GM12878 (cell line): ENCODE results near the gene MAST1. TPM values are rescaled to one million over a fixed set of nuclear protein-coding genes. Genes with fewer than 3 reads are reported as not detected.

Experiments
- ATAC-seq: fragments of 200-7000 bp; cut with Tn5 transposase; 3 replicates; pipeline ENCODE4 v1.9.1; 2020; ENCODE audit warnings: mild to moderate bottlenecking, moderate library complexity
- BruUV-seq: library from RNA; stranded (reverse); fragments of 400-500 nt; replicated peaks from 2 replicates; lab custom pipeline; 2021; lab: Mats Ljungman, UMichigan
- CTCF ChIA-PET: fragments of 300-600 bp; sonication (Branson Sonifier 250); formaldehyde crosslinking; extraction: SDS; loops from one replicate; lab custom pipeline; 2021; ENCODE audit warnings: inconsistent platforms; lab: Yijun Ruan, JAX
- POLR2A ChIA-PET: fragments of 350-600 bp; formaldehyde crosslinking; extraction: SDS; loops from one replicate; lab custom pipeline; 2021; ENCODE audit warnings: inconsistent platforms; lab: Charles Lee
- RAD21 ChIA-PET: fragments of 300-600 bp; sonication (Branson Sonifier 250); formaldehyde crosslinking; loops from one replicate; lab custom pipeline; 2023; ENCODE audit warnings: antibody characterized with exemption; ENCODE audit not compliant: unreplicated experiment; lab: Charles Lee
- SMC1A ChIA-PET: fragments of 300-600 bp; sonication (Branson Sonifier 250); formaldehyde crosslinking; loops from one replicate; lab custom pipeline; 2023; ENCODE audit not compliant: unreplicated experiment, uncharacterized antibody; lab: Charles Lee
- DNase-seq: peaks from one replicate; pipeline ENCODE4 v3.0.0-alpha.2; 2011; ENCODE audit warnings: low read depth, low spot score
- FAIRE-seq: peaks from 3 replicates; lab custom pipeline; 2011; peaks lifted over from hg19 to GRCh38; lab: Jason Lieb, UNC
- H2AFZ ChIP-seq: 2 replicates; pipeline ENCODE4 v1.6.0; 2011; ENCODE audit warnings: low read depth, low read length, control low read depth; ENCODE audit not compliant: control insufficient read depth
- H3K27ac ChIP-seq: 2 replicates; pipeline ENCODE4 v1.5.1; 2011; ENCODE audit warnings: control low read depth; ENCODE audit not compliant: control insufficient read depth, insufficient read depth
- H3K27me3 ChIP-seq, 2 experiments: replicated peaks in 1 of 2; 2 replicates each; pipeline versions ENCODE4 v1.6.0 to v1.6.1; 2011; ENCODE audit warnings: low read length in 1 of 2; ENCODE audit not compliant: control insufficient read depth in 2 of 2, insufficient read depth in 2 of 2
- H3K36me3 ChIP-seq, 2 experiments: 2 replicates each; pipeline ENCODE4 v1.5.1; 2011; ENCODE audit warnings: low read length in 1 of 2; ENCODE audit not compliant: control insufficient read depth in 2 of 2, insufficient read depth in 2 of 2
- H3K4me1 ChIP-seq: 2 replicates; pipeline ENCODE4 v1.6.1; 2011; ENCODE audit warnings: mild to moderate bottlenecking, low read length, moderate library complexity, mixed read lengths; ENCODE audit not compliant: control insufficient read depth, insufficient read depth
- H3K4me2 ChIP-seq: 2 replicates; pipeline ENCODE4 v1.6.0; 2011; ENCODE audit warnings: control low read depth; ENCODE audit not compliant: control insufficient read depth, insufficient read depth
- H3K4me3 ChIP-seq: fragments of 200-600 bp; sonication (generic); 2 replicates; pipeline ENCODE4 v1.5.1; 2016
- H3K79me2 ChIP-seq: 2 replicates; pipeline ENCODE4 v1.6.0; 2011; ENCODE audit warnings: low read length; ENCODE audit not compliant: control insufficient read depth, insufficient read depth
- H3K9ac ChIP-seq: 2 replicates; pipeline ENCODE4 v1.8.0; 2011; ENCODE audit warnings: low read length, control low read depth, mixed read lengths; ENCODE audit not compliant: control insufficient read depth, insufficient read depth
- H3K9me3 ChIP-seq: replicated peaks from 3 replicates; pipeline ENCODE4 v1.5.1; 2011; ENCODE audit warnings: mild to moderate bottlenecking, low read length; ENCODE audit not compliant: control insufficient read depth, insufficient read depth
- H4K20me1 ChIP-seq: 2 replicates; pipeline ENCODE4 v1.6.0; 2011; ENCODE audit not compliant: control insufficient read depth, insufficient read depth
- CBX5 ChIP-seq: sonication (generic); IDR thresholded peaks from 2 replicates; pipeline ENCODE4 v1.6.1; 2016; ENCODE audit warnings: low read depth, moderate library complexity, mild to moderate bottlenecking, inconsistent platforms
- HDAC2 ChIP-seq: fragments of 200-600 bp; sonication (generic); IDR thresholded peaks from 2 replicates; pipeline ENCODE4 v1.6.1; 2017
- IKZF2 ChIP-seq, 2 experiments: fragments of 450-650 bp; IDR thresholded peaks; 2 replicates each; pipeline ENCODE4 v1.6.1; 2017; ENCODE audit warnings: mild to moderate bottlenecking in 2 of 2, moderate library complexity in 2 of 2
- MXI1 ChIP-seq: fragments of 150-350 bp; IDR thresholded peaks from 2 replicates; pipeline ENCODE4 v1.6.1; 2011; ENCODE audit warnings: low read depth, mild to moderate bottlenecking, inconsistent platforms, low read length, improper control_type of control experiment
- PAX8 ChIP-seq: fragments of 450-650 bp; IDR thresholded peaks from 2 replicates; pipeline ENCODE4 v1.6.1; 2017; ENCODE audit warnings: mild to moderate bottlenecking, moderate library complexity
- POU2F2 ChIP-seq: IDR thresholded peaks from 3 replicates; pipeline ENCODE4 v1.6.1; 2011; ENCODE audit warnings: low read depth, mild to moderate bottlenecking, low read length, borderline replicate concordance
- RCOR1 ChIP-seq: conservative IDR thresholded peaks from 2 replicates; pipeline ENCODE4 v1.6.1; 2012; ENCODE audit warnings: low read depth, low read length, improper control_type of control experiment
- RFX5 ChIP-seq: IDR thresholded peaks from 2 replicates; pipeline ENCODE4 v1.6.1; 2011; ENCODE audit warnings: low read depth, low read length, improper control_type of control experiment
- SIX5 ChIP-seq: IDR thresholded peaks from 2 replicates; pipeline ENCODE4 v1.6.1; 2011; ENCODE audit warnings: mild to moderate bottlenecking, low read depth, low read length, moderate library complexity; ENCODE audit not compliant: severe bottlenecking
- STAT1 ChIP-seq: fragments of 450-650 bp; conservative IDR thresholded peaks from 2 replicates; pipeline ENCODE4 v1.6.1; 2014; ENCODE audit warnings: antibody characterized with exemption, mild to moderate bottlenecking
- SUZ12 ChIP-seq: fragments of 200-600 bp; sonication (generic); IDR thresholded peaks from one replicate; pipeline ENCODE4 v1.6.1; 2018; ENCODE audit warnings: antibody characterized with exemption, mild to moderate bottlenecking; ENCODE audit not compliant: unreplicated experiment
- TCF3 ChIP-seq: IDR thresholded peaks from 2 replicates; pipeline ENCODE4 v1.6.1; 2012; ENCODE audit warnings: low read depth, mild to moderate bottlenecking, low read length, borderline replicate concordance; ENCODE audit not compliant: insufficient read depth
- ZNF207 ChIP-seq: fragments of 450-650 bp; IDR thresholded peaks from 2 replicates; pipeline ENCODE4 v1.6.1; 2014; ENCODE audit warnings: antibody characterized with exemption, mild to moderate bottlenecking, borderline replicate concordance
- WGBS: methylation state at CpG from one replicate; pipeline ENCODE4 v1.1.6; 2016; ENCODE audit warnings: low lambda C conversion rate; ENCODE audit not compliant: insufficient replicate concordance, insufficient coverage; ENCODE audit errors: missing lambda C conversion rate; 5-methylcytosine and 5-hydroxymethylcytosine counted together
- in situ Hi-C: fragments of 300-500 bp; cut with MboI; formaldehyde crosslinking; loops from 9 replicates; pipeline ENCODE4 v1.14.3; 2018; ENCODE audit warnings: mixed read lengths
- intact Hi-C: fragments of 100-400 bp; cut with micrococcal nuclease; formaldehyde crosslinking; loops from one replicate; pipeline ENCODE4 v1.14.2; 2022; ENCODE audit not compliant: unreplicated experiment
- polyA plus RNA-seq, 11 experiments: library from polyadenylated mRNA; depleted of rRNA in 4 of 11; unstranded in 6 of 11; stranded (reverse) in 5 of 11; fragments of >200 nt; fragmentation: Nextera tagmentation in 4 of 11; fragmentation: Illumina TruSeq in 1 of 11; extraction: Ambion mirVana in 4 of 11; extraction: Trizol in 1 of 11; gene quantifications; 1 replicate in 1 of 11; 2 replicates in 10 of 11; pipeline versions ENCODE4 v1.2.1 to v1.2.3, GENCODE V29; 2011 to 2016; ENCODE audit warnings: inconsistent platforms in 2 of 11, missing spikeins in 2 of 11, low read depth in 1 of 11
- total RNA-seq, 4 experiments: library from RNA; depleted of rRNA in 3 of 4; stranded (reverse); fragments of >200 nt in 3 of 4; fragmentation: Illumina TruSeq in 1 of 4; extraction: Trizol in 1 of 4; gene quantifications; 2 replicates each; pipeline versions ENCODE4 v1.2.1 to v1.2.3, GENCODE V29; 2013 to 2021
- TF ChIP-seq, protein P1 (sequence below): IDR thresholded peaks from 2 replicates; pipeline ENCODE4 v1.6.1; 2012; ENCODE audit warnings: low read depth, low read length, improper control_type of control experiment
- TF ChIP-seq, protein P2 (sequence below): IDR thresholded peaks from 2 replicates; pipeline ENCODE4 v1.6.1; 2011; ENCODE audit warnings: low read depth, mild to moderate bottlenecking, low read length, moderate library complexity, borderline replicate concordance; ENCODE audit errors: extremely low read depth
- TF ChIP-seq, protein P3 (sequence below): fragments of 150-350 bp; IDR thresholded peaks from 2 replicates; pipeline ENCODE4 v1.6.1; 2014; ENCODE audit warnings: mild to moderate bottlenecking, low read depth, low read length
- TF ChIP-seq, protein P4 (sequence below): IDR thresholded peaks from 2 replicates; pipeline ENCODE4 v1.6.1; 2011; ENCODE audit warnings: low read depth, low read length, improper control_type of control experiment, borderline replicate concordance
- TF ChIP-seq, protein P5 (sequence below): IDR thresholded peaks from 2 replicates; pipeline ENCODE4 v1.6.1; 2011; ENCODE audit warnings: borderline replicate concordance, low read depth, mild to moderate bottlenecking, moderate library complexity, low read length; ENCODE audit not compliant: insufficient read depth, poor library complexity, severe bottlenecking

The MAST1 gene
- total and polyA plus RNA-seq, 10 of the 15 experiments (the other 5 are each of a cell fraction or from before 2014, with no cell fraction given), result 0.08 to 0.79 (median 0.44) TPM; not detected in 1

DNA sequence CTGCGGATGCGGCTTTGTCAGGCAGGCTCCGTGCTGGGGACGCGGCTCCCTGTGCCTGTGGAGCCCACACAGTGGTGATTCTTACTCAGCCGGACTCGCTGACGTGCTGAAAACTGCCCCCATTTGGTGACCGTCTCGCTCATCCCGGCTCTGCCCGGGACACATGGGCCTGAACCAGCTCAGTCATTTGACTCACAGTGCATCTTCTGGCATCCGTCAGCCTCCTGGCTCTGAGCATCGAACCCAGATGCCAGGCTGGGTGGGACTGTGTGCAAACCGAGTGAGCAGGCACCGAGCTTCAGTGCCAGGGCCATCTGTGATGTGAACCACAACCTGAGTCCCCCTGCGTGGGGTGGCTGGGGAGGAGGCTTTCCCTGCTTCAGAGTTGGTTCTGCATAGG lies 58.1 kb downstream of the MAST1 start:
- Histone ChIP-seq H2AFZ (no peak overlapping the region), H3K27me3 (no peaks in the 10 kb centered on the region), H3K9ac (no peak overlapping the region), H3K27ac (no peak overlapping the region), H4K20me1 (no peaks in the 10 kb centered on the region), H3K4me3 (no peak overlapping the region), H3K79me2 (peaks cover 5% of the 10 kb centered on the region), H3K9me3 (no peaks in the 10 kb centered on the region), H3K4me2 (no peak overlapping the region), H3K36me3 (peaks cover 9 to 18% of the 10 kb centered on the region in 2 experiments), H3K4me1 (peaks cover 21% of the 10 kb centered on the region)
- ChIA-PET RAD21 (no interaction called here), SMC1A (no interaction called here), CTCF (interaction anchor here (2.7 kb wide), 1 partner anchor 69 kb away, joined by 12 read pairs; no protein-coding TSS in a partner anchor), POLR2A (interaction anchor here (1.1 kb wide), 1 partner anchor 23 kb away, joined by 3 read pairs; the partner anchor contains the start of gene SYCE2)
- no peak for FAIRE-seq
- no peak for DNase-seq
- in situ Hi-C loops (no loop called here), intact Hi-C loops (no loop called here)
- ATAC-seq, result no peak
- WGBS, result 97% methylated on average over 17 of the region's 17 CpGs
- TF ChIP-seq IKZF2 (IDR thresholded peaks at IDR 0.05), result no peak
- TF ChIP-seq, protein P1, sequence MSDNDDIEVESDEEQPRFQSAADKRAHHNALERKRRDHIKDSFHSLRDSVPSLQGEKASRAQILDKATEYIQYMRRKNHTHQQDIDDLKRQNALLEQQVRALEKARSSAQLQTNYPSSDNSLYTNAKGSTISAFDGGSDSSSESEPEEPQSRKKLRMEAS, result no peak
- no peak for TF ChIP-seq STAT1
- 0 out of 2 replicates have a peak, but pooled peaks have one; percentile 35 for TF ChIP-seq TCF3
- TF ChIP-seq, protein P2, sequence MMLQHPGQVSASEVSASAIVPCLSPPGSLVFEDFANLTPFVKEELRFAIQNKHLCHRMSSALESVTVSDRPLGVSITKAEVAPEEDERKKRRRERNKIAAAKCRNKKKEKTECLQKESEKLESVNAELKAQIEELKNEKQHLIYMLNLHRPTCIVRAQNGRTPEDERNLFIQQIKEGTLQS, result no peak
- TF ChIP-seq CBX5, result no peak
- no peak for TF ChIP-seq RFX5
- no peak for TF ChIP-seq MXI1
- TF ChIP-seq, protein P3, sequence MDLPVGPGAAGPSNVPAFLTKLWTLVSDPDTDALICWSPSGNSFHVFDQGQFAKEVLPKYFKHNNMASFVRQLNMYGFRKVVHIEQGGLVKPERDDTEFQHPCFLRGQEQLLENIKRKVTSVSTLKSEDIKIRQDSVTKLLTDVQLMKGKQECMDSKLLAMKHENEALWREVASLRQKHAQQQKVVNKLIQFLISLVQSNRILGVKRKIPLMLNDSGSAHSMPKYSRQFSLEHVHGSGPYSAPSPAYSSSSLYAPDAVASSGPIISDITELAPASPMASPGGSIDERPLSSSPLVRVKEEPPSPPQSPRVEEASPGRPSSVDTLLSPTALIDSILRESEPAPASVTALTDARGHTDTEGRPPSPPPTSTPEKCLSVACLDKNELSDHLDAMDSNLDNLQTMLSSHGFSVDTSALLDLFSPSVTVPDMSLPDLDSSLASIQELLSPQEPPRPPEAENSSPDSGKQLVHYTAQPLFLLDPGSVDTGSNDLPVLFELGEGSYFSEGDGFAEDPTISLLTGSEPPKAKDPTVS, result no peak
- no peak for TF ChIP-seq ZNF207
- no peak for TF ChIP-seq PAX8
- TF ChIP-seq, protein P4, sequence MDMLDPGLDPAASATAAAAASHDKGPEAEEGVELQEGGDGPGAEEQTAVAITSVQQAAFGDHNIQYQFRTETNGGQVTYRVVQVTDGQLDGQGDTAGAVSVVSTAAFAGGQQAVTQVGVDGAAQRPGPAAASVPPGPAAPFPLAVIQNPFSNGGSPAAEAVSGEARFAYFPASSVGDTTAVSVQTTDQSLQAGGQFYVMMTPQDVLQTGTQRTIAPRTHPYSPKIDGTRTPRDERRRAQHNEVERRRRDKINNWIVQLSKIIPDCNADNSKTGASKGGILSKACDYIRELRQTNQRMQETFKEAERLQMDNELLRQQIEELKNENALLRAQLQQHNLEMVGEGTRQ, result no peak
- TF ChIP-seq HDAC2, result no peak
- TF ChIP-seq SUZ12, result no peak
- TF ChIP-seq RCOR1, result no peak
- TF ChIP-seq SIX5, result no peak
- TF ChIP-seq POU2F2, result no peak
- TF ChIP-seq, protein P5, sequence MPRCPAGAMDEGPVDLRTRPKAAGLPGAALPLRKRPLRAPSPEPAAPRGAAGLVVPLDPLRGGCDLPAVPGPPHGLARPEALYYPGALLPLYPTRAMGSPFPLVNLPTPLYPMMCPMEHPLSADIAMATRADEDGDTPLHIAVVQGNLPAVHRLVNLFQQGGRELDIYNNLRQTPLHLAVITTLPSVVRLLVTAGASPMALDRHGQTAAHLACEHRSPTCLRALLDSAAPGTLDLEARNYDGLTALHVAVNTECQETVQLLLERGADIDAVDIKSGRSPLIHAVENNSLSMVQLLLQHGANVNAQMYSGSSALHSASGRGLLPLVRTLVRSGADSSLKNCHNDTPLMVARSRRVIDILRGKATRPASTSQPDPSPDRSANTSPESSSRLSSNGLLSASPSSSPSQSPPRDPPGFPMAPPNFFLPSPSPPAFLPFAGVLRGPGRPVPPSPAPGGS, result peak; percentile 92
- no TSS peak for BruUV-seq
